HG03571 (cell line): ENCODE results near the gene CYP24A1.
A peak's percentile ranks its signal among the peaks of the same experiment; 100 is the strongest.

Source experiments
- ATAC-seq: cut with Tn5 transposase; IDR thresholded peaks from one replicate; pipeline ENCODE4 v1.9.1; 2021; ENCODE audit not compliant: unreplicated experiment

CYP24A1 gene

GRCh38 chr20:54173653-54174456 lies at the start of gene CYP24A1:
Gene CYP24A1 (minus strand): TSS chr20:54173986. CDS start chr20:54173579, 407 bp downstream.
- no peak for ATAC-seq

GRCh38 chr20:54223285-54223684 lies 49.5 kb upstream of the CYP24A1 start:
- no peak for ATAC-seq

- no peak for ATAC-seq
These were observed 48.5 kb upstream of the CYP24A1 start for GRCh38 chr20:54221996-54222890.

GRCh38 chr20:54221353-54221752 lies 47.6 kb upstream of the CYP24A1 start:
- no peak for ATAC-seq

GRCh38 chr20:54220722-54221121 lies 46.9 kb upstream of the CYP24A1 start:
- no peak for ATAC-seq

GRCh38 chr20:54219751-54220426 lies 46.1 kb upstream of the CYP24A1 start:
- ATAC-seq = no peak

- no peak for ATAC-seq
These were observed 44.7 kb upstream of the CYP24A1 start for GRCh38 chr20:54218470-54218869.

GRCh38 chr20:54217762-54218161 lies 44.0 kb upstream of the CYP24A1 start:
- no peak for ATAC-seq

- ATAC-seq = no peak
These were observed 41.5 kb upstream of the CYP24A1 start for GRCh38 chr20:54215157-54215789.

- ATAC-seq = no peak
These were observed 40.8 kb upstream of the CYP24A1 start for GRCh38 chr20:54214566-54214965.

- ATAC-seq = no peak
These were observed 39.1 kb upstream of the CYP24A1 start for GRCh38 chr20:54212871-54213270.

- no peak for ATAC-seq
These were observed 38.4 kb upstream of the CYP24A1 start for GRCh38 chr20:54212226-54212625.

GRCh38 chr20:54209216-54209813 lies 35.5 kb upstream of the CYP24A1 start:
- no peak for ATAC-seq

- peak; percentile 7 for ATAC-seq
These were observed 34.9 kb upstream of the CYP24A1 start for GRCh38 chr20:54208548-54209176.

- ATAC-seq = peak; percentile 94
These were observed 34.2 kb upstream of the CYP24A1 start, which contains the start of gene PFDN4 for GRCh38 chr20:54207743-54208547. Gene PFDN4 (plus strand): TSS chr20:54208087. CDS start chr20:54208101, 14 bp downstream.

GRCh38 chr20:54207053-54207742 lies 33.4 kb upstream of the CYP24A1 start:
- ATAC-seq = no peak

GRCh38 chr20:54205450-54205849 lies 31.7 kb upstream of the CYP24A1 start:
- no peak for ATAC-seq

GRCh38 chr20:54204481-54204880 lies 30.7 kb upstream of the CYP24A1 start:
- no peak for ATAC-seq
